AG09309 (cell line): ENCODE results near the gene MEGF10.

Source experiments
- DNase-seq: peaks from one replicate; pipeline ENCODE4 v3.0.0-alpha.2; 2010; ENCODE audit warnings: low read depth
- H3K4me3 ChIP-seq: 2 replicates; pipeline ENCODE4 v1.5.1; 2011; ENCODE audit warnings: mild to moderate bottlenecking, low read depth, low read length, moderate library complexity; ENCODE audit not compliant: control insufficient read depth
- TF ChIP-seq, protein P1 (sequence below): IDR thresholded peaks from 2 replicates; pipeline ENCODE4 v1.5.1; 2011; ENCODE audit warnings: mild to moderate bottlenecking, low read depth, low read length, inconsistent platforms; ENCODE audit not compliant: insufficient read depth, control insufficient read depth; ENCODE audit errors: missing control alignments

MEGF10 gene

GRCh38 chr5:127433526-127433925 is 142.9 kb downstream of the MEGF10 start:
- TF ChIP-seq, protein P1, sequence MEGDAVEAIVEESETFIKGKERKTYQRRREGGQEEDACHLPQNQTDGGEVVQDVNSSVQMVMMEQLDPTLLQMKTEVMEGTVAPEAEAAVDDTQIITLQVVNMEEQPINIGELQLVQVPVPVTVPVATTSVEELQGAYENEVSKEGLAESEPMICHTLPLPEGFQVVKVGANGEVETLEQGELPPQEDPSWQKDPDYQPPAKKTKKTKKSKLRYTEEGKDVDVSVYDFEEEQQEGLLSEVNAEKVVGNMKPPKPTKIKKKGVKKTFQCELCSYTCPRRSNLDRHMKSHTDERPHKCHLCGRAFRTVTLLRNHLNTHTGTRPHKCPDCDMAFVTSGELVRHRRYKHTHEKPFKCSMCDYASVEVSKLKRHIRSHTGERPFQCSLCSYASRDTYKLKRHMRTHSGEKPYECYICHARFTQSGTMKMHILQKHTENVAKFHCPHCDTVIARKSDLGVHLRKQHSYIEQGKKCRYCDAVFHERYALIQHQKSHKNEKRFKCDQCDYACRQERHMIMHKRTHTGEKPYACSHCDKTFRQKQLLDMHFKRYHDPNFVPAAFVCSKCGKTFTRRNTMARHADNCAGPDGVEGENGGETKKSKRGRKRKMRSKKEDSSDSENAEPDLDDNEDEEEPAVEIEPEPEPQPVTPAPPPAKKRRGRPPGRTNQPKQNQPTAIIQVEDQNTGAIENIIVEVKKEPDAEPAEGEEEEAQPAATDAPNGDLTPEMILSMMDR = no peak
- no peak for DNase-seq
- no peak overlapping the region for H3K4me3 ChIP-seq

DNA sequence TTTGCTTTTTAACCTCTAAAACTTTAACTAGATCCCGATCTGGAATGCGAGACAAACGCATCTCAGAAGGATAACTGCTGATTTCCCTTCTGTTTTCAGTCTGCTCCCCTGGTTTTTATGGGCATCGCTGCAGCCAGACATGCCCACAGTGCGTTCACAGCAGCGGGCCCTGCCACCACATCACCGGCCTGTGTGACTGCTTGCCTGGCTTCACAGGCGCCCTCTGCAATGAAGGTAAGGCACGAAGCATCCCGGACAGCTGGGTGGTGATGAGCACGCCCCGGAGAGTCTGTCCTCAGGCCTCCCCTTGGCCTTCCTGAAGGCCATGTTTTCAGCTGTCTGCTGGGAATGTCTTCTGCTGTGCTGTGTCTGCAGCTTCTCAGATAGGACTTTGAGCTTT is 144.0 kb downstream of the MEGF10 start:
- TF ChIP-seq, protein P1 = no peak
- no peak for DNase-seq
- no peak overlapping the region for H3K4me3 ChIP-seq

GRCh38 chr5:127435821-127436220 is 145.2 kb downstream of the MEGF10 start:
- no peak for DNase-seq
- TF ChIP-seq, protein P1 = no peak
- no peak overlapping the region for H3K4me3 ChIP-seq

GRCh38 chr5:127439644-127440043 is 149.0 kb downstream of the MEGF10 start:
- DNase-seq = no peak
- TF ChIP-seq, protein P1 = no peak
- H3K4me3 ChIP-seq = no peak overlapping the region

- H3K4me3 ChIP-seq = no peak overlapping the region
- TF ChIP-seq, protein P1 = no peak
- no peak for DNase-seq
Measured at GRCh38 chr5:127440831-127441230, 150.2 kb downstream of the MEGF10 start.

DNA sequence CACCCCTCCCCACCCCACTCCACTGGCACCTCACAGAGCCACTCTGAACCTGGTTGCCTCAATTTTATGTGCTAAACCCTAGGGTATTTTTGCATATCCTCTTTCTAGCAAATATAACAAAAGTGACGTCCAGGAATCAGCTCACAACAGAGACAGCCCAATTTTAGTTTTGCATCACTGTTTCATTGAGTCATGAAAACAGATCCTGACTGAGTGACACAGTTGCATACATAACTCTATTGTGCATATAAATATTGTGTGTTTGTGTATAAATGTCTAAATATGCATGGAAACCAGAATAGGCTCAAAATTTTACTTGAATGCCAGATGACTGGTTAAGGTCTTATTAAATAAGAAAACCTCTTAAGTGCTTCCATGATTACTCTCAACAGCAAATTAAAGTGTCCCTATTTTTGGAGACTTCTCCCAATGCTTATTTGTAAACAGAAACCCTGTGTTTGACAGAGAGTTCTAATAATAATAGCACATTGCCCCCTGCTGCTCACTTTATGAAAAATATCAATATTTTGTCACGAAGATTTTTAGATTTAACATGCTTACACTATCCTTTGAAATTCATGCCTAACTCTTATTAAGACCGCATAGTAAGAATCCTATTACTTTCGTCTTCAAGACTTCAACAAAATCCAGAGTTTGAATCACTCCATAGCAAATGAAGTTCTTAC is 151.3 kb downstream of the MEGF10 start:
- H3K4me3 ChIP-seq = no peak overlapping the region
- TF ChIP-seq, protein P1 = no peak
- DNase-seq = no peak
